Measurements from ENCODE around the gene NAPG. TPM values are rescaled to one million over a fixed set of nuclear protein-coding genes. Genes with fewer than 3 reads are reported as not detected.

Gene NAPG
- total RNA-seq, 1 experiment from 2014 or later: 25.8 TPM

DNA sequence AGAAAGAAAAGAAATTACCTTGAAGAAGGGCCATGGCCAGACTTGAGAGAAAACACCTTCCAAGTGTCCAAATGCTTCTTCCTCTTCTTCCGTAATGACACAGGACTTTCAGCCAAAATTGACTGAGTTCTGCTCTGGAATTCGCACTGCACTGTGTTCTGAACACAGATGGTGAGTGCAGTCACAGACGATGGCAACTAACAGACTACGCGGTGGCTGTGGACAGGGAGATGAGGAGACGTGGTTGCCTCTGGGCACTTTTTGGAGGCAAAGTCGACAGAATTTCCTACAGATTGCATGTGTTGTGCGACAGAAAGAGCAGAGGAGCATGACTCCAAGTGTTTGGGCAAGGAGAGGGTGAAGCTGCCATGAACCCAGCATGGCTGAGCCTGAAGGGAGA, 4.3 kb upstream of the NAPG start:
- Mint-ChIP-seq H3K27ac (no peak overlapping the region), H3K4me3 (no peak overlapping the region), H3K36me3 (no peaks in the 10 kb centered on the region), H3K9me3 (peaks cover 5% of the 10 kb centered on the region), H3K4me1 (peaks cover 12% of the 10 kb centered on the region), H3K27me3 (ENCODE audit: low read depth) (no peaks in the 10 kb centered on the region)
- no peak for TF ChIP-seq CREM (CRISPR knock-in tag; IDR thresholded peaks at IDR 0.05)
- no peak for TF ChIP-seq CREB1 (CRISPR knock-in tag; IDR thresholded peaks at IDR 0.05)
- TF ChIP-seq EMX1 (CRISPR knock-in tag; IDR thresholded peaks at IDR 0.05): no peak
- no peak for TF ChIP-seq HMGA2 (CRISPR knock-in tag; IDR thresholded peaks at IDR 0.05)
- TF ChIP-seq RELA (CRISPR knock-in tag; IDR thresholded peaks at IDR 0.05; ENCODE audit: borderline replicate concordance): no peak
- no peak for TF ChIP-seq ELF4 (CRISPR knock-in tag; IDR thresholded peaks at IDR 0.05; ENCODE audit: low read depth)
- TF ChIP-seq, protein P1, sequence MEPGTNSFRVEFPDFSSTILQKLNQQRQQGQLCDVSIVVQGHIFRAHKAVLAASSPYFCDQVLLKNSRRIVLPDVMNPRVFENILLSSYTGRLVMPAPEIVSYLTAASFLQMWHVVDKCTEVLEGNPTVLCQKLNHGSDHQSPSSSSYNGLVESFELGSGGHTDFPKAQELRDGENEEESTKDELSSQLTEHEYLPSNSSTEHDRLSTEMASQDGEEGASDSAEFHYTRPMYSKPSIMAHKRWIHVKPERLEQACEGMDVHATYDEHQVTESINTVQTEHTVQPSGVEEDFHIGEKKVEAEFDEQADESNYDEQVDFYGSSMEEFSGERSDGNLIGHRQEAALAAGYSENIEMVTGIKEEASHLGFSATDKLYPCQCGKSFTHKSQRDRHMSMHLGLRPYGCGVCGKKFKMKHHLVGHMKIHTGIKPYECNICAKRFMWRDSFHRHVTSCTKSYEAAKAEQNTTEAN (CRISPR knock-in tag; IDR thresholded peaks at IDR 0.05): no peak
- TF ChIP-seq ZNF219 (CRISPR knock-in tag; IDR thresholded peaks at IDR 0.05; ENCODE audit: borderline replicate concordance): no peak
- no peak for TF ChIP-seq JAZF1 (CRISPR knock-in tag; IDR thresholded peaks at IDR 0.05)
- no peak for TF ChIP-seq SOX15 (CRISPR knock-in tag; IDR thresholded peaks at IDR 0.05)
- no peak for TF ChIP-seq ETV6 (CRISPR knock-in tag; IDR thresholded peaks at IDR 0.05)
- TF ChIP-seq, protein P2, sequence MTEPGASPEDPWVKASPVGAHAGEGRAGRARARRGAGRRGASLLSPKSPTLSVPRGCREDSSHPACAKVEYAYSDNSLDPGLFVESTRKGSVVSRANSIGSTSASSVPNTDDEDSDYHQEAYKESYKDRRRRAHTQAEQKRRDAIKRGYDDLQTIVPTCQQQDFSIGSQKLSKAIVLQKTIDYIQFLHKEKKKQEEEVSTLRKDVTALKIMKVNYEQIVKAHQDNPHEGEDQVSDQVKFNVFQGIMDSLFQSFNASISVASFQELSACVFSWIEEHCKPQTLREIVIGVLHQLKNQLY (CRISPR knock-in tag; IDR thresholded peaks at IDR 0.05): no peak
- TF ChIP-seq, protein P3, sequence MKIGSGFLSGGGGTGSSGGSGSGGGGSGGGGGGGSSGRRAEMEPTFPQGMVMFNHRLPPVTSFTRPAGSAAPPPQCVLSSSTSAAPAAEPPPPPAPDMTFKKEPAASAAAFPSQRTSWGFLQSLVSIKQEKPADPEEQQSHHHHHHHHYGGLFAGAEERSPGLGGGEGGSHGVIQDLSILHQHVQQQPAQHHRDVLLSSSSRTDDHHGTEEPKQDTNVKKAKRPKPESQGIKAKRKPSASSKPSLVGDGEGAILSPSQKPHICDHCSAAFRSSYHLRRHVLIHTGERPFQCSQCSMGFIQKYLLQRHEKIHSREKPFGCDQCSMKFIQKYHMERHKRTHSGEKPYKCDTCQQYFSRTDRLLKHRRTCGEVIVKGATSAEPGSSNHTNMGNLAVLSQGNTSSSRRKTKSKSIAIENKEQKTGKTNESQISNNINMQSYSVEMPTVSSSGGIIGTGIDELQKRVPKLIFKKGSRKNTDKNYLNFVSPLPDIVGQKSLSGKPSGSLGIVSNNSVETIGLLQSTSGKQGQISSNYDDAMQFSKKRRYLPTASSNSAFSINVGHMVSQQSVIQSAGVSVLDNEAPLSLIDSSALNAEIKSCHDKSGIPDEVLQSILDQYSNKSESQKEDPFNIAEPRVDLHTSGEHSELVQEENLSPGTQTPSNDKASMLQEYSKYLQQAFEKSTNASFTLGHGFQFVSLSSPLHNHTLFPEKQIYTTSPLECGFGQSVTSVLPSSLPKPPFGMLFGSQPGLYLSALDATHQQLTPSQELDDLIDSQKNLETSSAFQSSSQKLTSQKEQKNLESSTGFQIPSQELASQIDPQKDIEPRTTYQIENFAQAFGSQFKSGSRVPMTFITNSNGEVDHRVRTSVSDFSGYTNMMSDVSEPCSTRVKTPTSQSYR (CRISPR knock-in tag; IDR thresholded peaks at IDR 0.05): no peak
- no peak for TF ChIP-seq NR1H2 (CRISPR knock-in tag; IDR thresholded peaks at IDR 0.05)
- TF ChIP-seq, protein P4, sequence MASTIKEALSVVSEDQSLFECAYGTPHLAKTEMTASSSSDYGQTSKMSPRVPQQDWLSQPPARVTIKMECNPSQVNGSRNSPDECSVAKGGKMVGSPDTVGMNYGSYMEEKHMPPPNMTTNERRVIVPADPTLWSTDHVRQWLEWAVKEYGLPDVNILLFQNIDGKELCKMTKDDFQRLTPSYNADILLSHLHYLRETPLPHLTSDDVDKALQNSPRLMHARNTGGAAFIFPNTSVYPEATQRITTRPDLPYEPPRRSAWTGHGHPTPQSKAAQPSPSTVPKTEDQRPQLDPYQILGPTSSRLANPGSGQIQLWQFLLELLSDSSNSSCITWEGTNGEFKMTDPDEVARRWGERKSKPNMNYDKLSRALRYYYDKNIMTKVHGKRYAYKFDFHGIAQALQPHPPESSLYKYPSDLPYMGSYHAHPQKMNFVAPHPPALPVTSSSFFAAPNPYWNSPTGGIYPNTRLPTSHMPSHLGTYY (CRISPR knock-in tag; IDR thresholded peaks at IDR 0.05): no peak
- TF ChIP-seq, protein P5, sequence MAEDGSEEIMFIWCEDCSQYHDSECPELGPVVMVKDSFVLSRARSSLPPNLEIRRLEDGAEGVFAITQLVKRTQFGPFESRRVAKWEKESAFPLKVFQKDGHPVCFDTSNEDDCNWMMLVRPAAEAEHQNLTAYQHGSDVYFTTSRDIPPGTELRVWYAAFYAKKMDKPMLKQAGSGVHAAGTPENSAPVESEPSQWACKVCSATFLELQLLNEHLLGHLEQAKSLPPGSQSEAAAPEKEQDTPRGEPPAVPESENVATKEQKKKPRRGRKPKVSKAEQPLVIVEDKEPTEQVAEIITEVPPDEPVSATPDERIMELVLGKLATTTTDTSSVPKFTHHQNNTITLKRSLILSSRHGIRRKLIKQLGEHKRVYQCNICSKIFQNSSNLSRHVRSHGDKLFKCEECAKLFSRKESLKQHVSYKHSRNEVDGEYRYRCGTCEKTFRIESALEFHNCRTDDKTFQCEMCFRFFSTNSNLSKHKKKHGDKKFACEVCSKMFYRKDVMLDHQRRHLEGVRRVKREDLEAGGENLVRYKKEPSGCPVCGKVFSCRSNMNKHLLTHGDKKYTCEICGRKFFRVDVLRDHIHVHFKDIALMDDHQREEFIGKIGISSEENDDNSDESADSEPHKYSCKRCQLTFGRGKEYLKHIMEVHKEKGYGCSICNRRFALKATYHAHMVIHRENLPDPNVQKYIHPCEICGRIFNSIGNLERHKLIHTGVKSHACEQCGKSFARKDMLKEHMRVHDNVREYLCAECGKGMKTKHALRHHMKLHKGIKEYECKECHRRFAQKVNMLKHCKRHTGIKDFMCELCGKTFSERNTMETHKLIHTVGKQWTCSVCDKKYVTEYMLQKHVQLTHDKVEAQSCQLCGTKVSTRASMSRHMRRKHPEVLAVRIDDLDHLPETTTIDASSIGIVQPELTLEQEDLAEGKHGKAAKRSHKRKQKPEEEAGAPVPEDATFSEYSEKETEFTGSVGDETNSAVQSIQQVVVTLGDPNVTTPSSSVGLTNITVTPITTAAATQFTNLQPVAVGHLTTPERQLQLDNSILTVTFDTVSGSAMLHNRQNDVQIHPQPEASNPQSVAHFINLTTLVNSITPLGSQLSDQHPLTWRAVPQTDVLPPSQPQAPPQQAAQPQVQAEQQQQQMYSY (CRISPR knock-in tag; IDR thresholded peaks at IDR 0.05): no peak
- TF ChIP-seq ZNF423 (CRISPR knock-in tag; IDR thresholded peaks at IDR 0.05): no peak
- TF ChIP-seq, protein P6, sequence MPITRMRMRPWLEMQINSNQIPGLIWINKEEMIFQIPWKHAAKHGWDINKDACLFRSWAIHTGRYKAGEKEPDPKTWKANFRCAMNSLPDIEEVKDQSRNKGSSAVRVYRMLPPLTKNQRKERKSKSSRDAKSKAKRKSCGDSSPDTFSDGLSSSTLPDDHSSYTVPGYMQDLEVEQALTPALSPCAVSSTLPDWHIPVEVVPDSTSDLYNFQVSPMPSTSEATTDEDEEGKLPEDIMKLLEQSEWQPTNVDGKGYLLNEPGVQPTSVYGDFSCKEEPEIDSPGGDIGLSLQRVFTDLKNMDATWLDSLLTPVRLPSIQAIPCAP (CRISPR knock-in tag; IDR thresholded peaks at IDR 0.05): no peak
- TF ChIP-seq, protein P7, sequence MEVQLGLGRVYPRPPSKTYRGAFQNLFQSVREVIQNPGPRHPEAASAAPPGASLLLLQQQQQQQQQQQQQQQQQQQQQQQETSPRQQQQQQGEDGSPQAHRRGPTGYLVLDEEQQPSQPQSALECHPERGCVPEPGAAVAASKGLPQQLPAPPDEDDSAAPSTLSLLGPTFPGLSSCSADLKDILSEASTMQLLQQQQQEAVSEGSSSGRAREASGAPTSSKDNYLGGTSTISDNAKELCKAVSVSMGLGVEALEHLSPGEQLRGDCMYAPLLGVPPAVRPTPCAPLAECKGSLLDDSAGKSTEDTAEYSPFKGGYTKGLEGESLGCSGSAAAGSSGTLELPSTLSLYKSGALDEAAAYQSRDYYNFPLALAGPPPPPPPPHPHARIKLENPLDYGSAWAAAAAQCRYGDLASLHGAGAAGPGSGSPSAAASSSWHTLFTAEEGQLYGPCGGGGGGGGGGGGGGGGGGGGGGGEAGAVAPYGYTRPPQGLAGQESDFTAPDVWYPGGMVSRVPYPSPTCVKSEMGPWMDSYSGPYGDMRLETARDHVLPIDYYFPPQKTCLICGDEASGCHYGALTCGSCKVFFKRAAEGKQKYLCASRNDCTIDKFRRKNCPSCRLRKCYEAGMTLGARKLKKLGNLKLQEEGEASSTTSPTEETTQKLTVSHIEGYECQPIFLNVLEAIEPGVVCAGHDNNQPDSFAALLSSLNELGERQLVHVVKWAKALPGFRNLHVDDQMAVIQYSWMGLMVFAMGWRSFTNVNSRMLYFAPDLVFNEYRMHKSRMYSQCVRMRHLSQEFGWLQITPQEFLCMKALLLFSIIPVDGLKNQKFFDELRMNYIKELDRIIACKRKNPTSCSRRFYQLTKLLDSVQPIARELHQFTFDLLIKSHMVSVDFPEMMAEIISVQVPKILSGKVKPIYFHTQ (CRISPR knock-in tag; IDR thresholded peaks at IDR 0.05): no peak
- ChIA-PET CTCF (no interaction called here), POLR2A (no interaction called here)
- DNase-seq (ENCODE audit: low spot score): no peak
- no peak for ATAC-seq
